ENCODE data around the gene MEI4. TPM values are rescaled to one million over a fixed set of nuclear protein-coding genes. Genes with fewer than 3 reads are reported as not detected.

The MEI4 gene
- total and polyA plus RNA-seq, 2 of the 4 experiments (the other 2 are of a cell fraction): not detected

- Histone ChIP-seq H3K9me3 (ENCODE audit: control insufficient read depth, insufficient read depth, low read length) (0 out of 2 replicates have a peak, but pooled peaks cover 1% of the 10 kb centered on the region), H2BK5ac (ENCODE audit: low read depth, low read length, poor library complexity, severe bottlenecking) (no peak overlapping the region), H3K56ac (ENCODE audit: extremely low read depth, insufficient read depth, low read length) (no peak overlapping the region), H3K9me1 (ENCODE audit: insufficient read depth, low read length) (no peaks in the 10 kb centered on the region), H2BK120ac (ENCODE audit: low read depth, low read length) (no peak overlapping the region), H2AK5ac (ENCODE audit: low read depth, low read length) (no peak overlapping the region), H2AK9ac (replicated peaks; ENCODE audit: low read depth, low read length, poor library complexity) (no peak overlapping the region), H3K9ac (ENCODE audit: low read depth, low read length) (no peak overlapping the region), H2BK15ac (ENCODE audit: low read depth, low read length) (no peak overlapping the region), H3K23ac (ENCODE audit: low read depth, low read length) (no peak overlapping the region), H3K18ac (ENCODE audit: low read depth, low read length) (no peak overlapping the region), H3K14ac (replicated peaks; ENCODE audit: low read depth, low read length) (no peak overlapping the region), H3K27ac (ENCODE audit: insufficient read depth, low read length) (no peak overlapping the region), H4K5ac (ENCODE audit: low read depth, low read length) (no peak overlapping the region), H3K4me1 (ENCODE audit: control insufficient read depth, insufficient read depth, low read length) (no peaks in the 10 kb centered on the region), H3K36me3 (ENCODE audit: control insufficient read depth, insufficient read depth, low read length) (no peaks in the 10 kb centered on the region), H2BK20ac (ENCODE audit: low read depth, low read length) (no peak overlapping the region), H3K4me2 (ENCODE audit: low read depth, low read length) (no peak overlapping the region), H4K91ac (ENCODE audit: insufficient read depth, low read depth, low read length) (no peak overlapping the region), H4K8ac (ENCODE audit: low read depth in 2 of 2, low read length in 2 of 2) (no peak overlapping the region), H2AFZ (replicated peaks; ENCODE audit: low read length, poor library complexity) (no peak overlapping the region), H3K27me3 (ENCODE audit: control insufficient read depth, insufficient read depth, low read length) (no peaks in the 10 kb centered on the region), H3K4ac (ENCODE audit: low read depth, low read length) (no peak overlapping the region), H3K79me1 (ENCODE audit: low read depth in 1 of 2, low read length in 2 of 2) (no peaks in the 10 kb centered on the region), H4K20me1 (ENCODE audit: insufficient read depth, low read length) (no peaks in the 10 kb centered on the region), H3K4me3 (ENCODE audit: insufficient read depth, low read depth, low read length) (no peak overlapping the region)
- CTCF ChIA-PET: no interaction called here
- DNase-seq: no peak
- intact Hi-C loops (cut with micrococcal nuclease): no loop called here
- no TSS peak for BruUV-seq (replicated peaks)
- in situ Hi-C loops (cut with MboI; ENCODE audit: low sequenced_read_pairs): no loop called here
- dilution Hi-C loops (cut with HindIII; ENCODE audit: low sequenced_read_pairs, unreplicated experiment): no loop called here
- 0% methylated on average over 2 of the region's 5 CpGs; no CpG with 5 or more reads in 1 of the 2 experiments for WGBS, 2 experiments (ENCODE audit: extremely low coverage in 2 of 2, insufficient read length in 1 of 2)
- no peak for TF ChIP-seq RFX5 (IDR thresholded peaks at IDR 0.05; ENCODE audit: low read depth, low read length)
- no peak for TF ChIP-seq BHLHE40 (IDR thresholded peaks at IDR 0.05; ENCODE audit: low read depth, low read length)
- no peak for TF ChIP-seq MXI1 (IDR thresholded peaks at IDR 0.05; ENCODE audit: borderline replicate concordance, low read depth, low read length)
- TF ChIP-seq RCOR1 (IDR thresholded peaks at IDR 0.05; ENCODE audit: insufficient replicate concordance, low read length): no peak
- TF ChIP-seq, protein P1, sequence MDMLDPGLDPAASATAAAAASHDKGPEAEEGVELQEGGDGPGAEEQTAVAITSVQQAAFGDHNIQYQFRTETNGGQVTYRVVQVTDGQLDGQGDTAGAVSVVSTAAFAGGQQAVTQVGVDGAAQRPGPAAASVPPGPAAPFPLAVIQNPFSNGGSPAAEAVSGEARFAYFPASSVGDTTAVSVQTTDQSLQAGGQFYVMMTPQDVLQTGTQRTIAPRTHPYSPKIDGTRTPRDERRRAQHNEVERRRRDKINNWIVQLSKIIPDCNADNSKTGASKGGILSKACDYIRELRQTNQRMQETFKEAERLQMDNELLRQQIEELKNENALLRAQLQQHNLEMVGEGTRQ (IDR thresholded peaks at IDR 0.05; ENCODE audit: low read depth, low read length): no peak
- no peak for TF ChIP-seq MAFK (IDR thresholded peaks at IDR 0.05; ENCODE audit: low read depth, low read length)
- TF ChIP-seq, protein P2, sequence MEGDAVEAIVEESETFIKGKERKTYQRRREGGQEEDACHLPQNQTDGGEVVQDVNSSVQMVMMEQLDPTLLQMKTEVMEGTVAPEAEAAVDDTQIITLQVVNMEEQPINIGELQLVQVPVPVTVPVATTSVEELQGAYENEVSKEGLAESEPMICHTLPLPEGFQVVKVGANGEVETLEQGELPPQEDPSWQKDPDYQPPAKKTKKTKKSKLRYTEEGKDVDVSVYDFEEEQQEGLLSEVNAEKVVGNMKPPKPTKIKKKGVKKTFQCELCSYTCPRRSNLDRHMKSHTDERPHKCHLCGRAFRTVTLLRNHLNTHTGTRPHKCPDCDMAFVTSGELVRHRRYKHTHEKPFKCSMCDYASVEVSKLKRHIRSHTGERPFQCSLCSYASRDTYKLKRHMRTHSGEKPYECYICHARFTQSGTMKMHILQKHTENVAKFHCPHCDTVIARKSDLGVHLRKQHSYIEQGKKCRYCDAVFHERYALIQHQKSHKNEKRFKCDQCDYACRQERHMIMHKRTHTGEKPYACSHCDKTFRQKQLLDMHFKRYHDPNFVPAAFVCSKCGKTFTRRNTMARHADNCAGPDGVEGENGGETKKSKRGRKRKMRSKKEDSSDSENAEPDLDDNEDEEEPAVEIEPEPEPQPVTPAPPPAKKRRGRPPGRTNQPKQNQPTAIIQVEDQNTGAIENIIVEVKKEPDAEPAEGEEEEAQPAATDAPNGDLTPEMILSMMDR (conservative IDR thresholded peaks at IDR 0.05; ENCODE audit: low read depth, low read length): no peak
- no peak for TF ChIP-seq CEBPB (IDR thresholded peaks at IDR 0.05; ENCODE audit: low read depth, low read length)
- no peak for TF ChIP-seq CHD1 (IDR thresholded peaks at IDR 0.05; ENCODE audit: low read depth, low read length)
- no peak for TF ChIP-seq MAZ (IDR thresholded peaks at IDR 0.05; ENCODE audit: borderline replicate concordance, low read depth, low read length)
- TF ChIP-seq POLR2A (IDR thresholded peaks at IDR 0.05; ENCODE audit: low read depth, low read length): no peak
- TF ChIP-seq RAD21 (IDR thresholded peaks at IDR 0.05; ENCODE audit: low read length): no peak
- TF ChIP-seq NFE2L2 (IDR thresholded peaks at IDR 0.05; ENCODE audit: low read depth, low read length): no peak
- TF ChIP-seq SMC3 (IDR thresholded peaks at IDR 0.05; ENCODE audit: low read depth, low read length): no peak
- TF ChIP-seq ELK1 (IDR thresholded peaks at IDR 0.05; ENCODE audit: borderline replicate concordance, low read depth, low read length): no peak
- no peak for TF ChIP-seq FOS (IDR thresholded peaks at IDR 0.05; ENCODE audit: low read depth, low read length)
- ATAC-seq (ENCODE audit: low read depth): no peak
- POLR2A ChIA-PET (ENCODE audit: unreplicated experiment): no interaction called here
Measured at GRCh38 chr6:77856391-77856790, 203.6 kb downstream of the MEI4 start.
